IMR-90 (cell line): Measurements from ENCODE around the gene PARD3. TPM values are rescaled to one million over a fixed set of nuclear protein-coding genes. Genes with fewer than 3 reads are reported as not detected.

Experiments used
- ATAC-seq: fragments of 200-7000 bp; cut with Tn5 transposase; 2 replicates; pipeline ENCODE4 v1.9.1; 2020; ENCODE audit warnings: low read depth, mild to moderate bottlenecking, moderate library complexity
- BruUV-seq: library from RNA; stranded (reverse); fragments of 400-500 nt; replicated peaks from 2 replicates; lab custom pipeline; 2021; lab: Mats Ljungman, UMichigan
- CTCF ChIA-PET: fragments of 300-600 bp; formaldehyde crosslinking; extraction: SDS; loops from one replicate; lab custom pipeline; 2021; ENCODE audit warnings: antibody characterized with exemption; lab: Yijun Ruan, JAX
- POLR2A ChIA-PET: fragments of 300-600 bp; sonication (Branson Sonifier 250); formaldehyde crosslinking; loops from one replicate; lab custom pipeline; 2022; ENCODE audit warnings: antibody characterized with exemption; ENCODE audit not compliant: unreplicated experiment; lab: Charles Lee
- DNase-seq: peaks from one replicate; pipeline ENCODE4 v3.0.0; 2013
- H2AFZ ChIP-seq: replicated peaks from 2 replicates; pipeline ENCODE3; 2013; ENCODE audit warnings: low read length, mild to moderate bottlenecking; ENCODE audit not compliant: poor library complexity
- H2AK5ac ChIP-seq: 2 replicates; pipeline ENCODE4 v1.6.1; 2013; ENCODE audit warnings: low read depth, low read length, inconsistent platforms
- H2AK9ac ChIP-seq: replicated peaks from 2 replicates; pipeline ENCODE3; 2013; ENCODE audit warnings: mild to moderate bottlenecking, low read depth, low read length, moderate library complexity; ENCODE audit not compliant: poor library complexity
- H2BK120ac ChIP-seq: 2 replicates; pipeline ENCODE4 v1.6.1; 2013; ENCODE audit warnings: low read depth, low read length, inconsistent platforms
- H2BK15ac ChIP-seq: 3 replicates; pipeline ENCODE4 v1.6.1; 2013; ENCODE audit warnings: low read depth, low read length, inconsistent platforms
- H2BK20ac ChIP-seq: 2 replicates; pipeline ENCODE4 v1.6.1; 2013; ENCODE audit warnings: low read depth, mild to moderate bottlenecking, inconsistent platforms, low read length, moderate library complexity
- H2BK5ac ChIP-seq: 2 replicates; pipeline ENCODE4 v1.6.1; 2013; ENCODE audit warnings: mild to moderate bottlenecking, low read depth, low read length, inconsistent platforms; ENCODE audit not compliant: poor library complexity, severe bottlenecking
- H3K14ac ChIP-seq: replicated peaks from 2 replicates; pipeline ENCODE4 v1.6.1; 2013; ENCODE audit warnings: low read depth, low read length, inconsistent platforms
- H3K18ac ChIP-seq: 2 replicates; pipeline ENCODE4 v1.6.1; 2013; ENCODE audit warnings: low read depth, low read length, control low read depth
- H3K23ac ChIP-seq: 2 replicates; pipeline ENCODE4 v1.6.1; 2013; ENCODE audit warnings: low read depth, low read length, inconsistent platforms
- H3K27ac ChIP-seq: 2 replicates; pipeline ENCODE4 v1.5.1; 2013; ENCODE audit warnings: mild to moderate bottlenecking, control low read depth, low read length; ENCODE audit not compliant: insufficient read depth
- H3K27me3 ChIP-seq: 2 replicates; pipeline ENCODE4 v1.6.1; 2013; ENCODE audit warnings: low read length; ENCODE audit not compliant: control insufficient read depth, insufficient read depth
- H3K36me3 ChIP-seq: 2 replicates; pipeline ENCODE4 v1.6.1; 2013; ENCODE audit warnings: low read length, mixed read lengths; ENCODE audit not compliant: control insufficient read depth, insufficient read depth
- H3K4ac ChIP-seq: 2 replicates; pipeline ENCODE4 v1.6.1; 2013; ENCODE audit warnings: low read depth, low read length, inconsistent platforms
- H3K4me1 ChIP-seq: 2 replicates; pipeline ENCODE4 v1.6.1; 2013; ENCODE audit warnings: low read length, mixed read lengths; ENCODE audit not compliant: control insufficient read depth, insufficient read depth
- H3K4me2 ChIP-seq: 2 replicates; pipeline ENCODE4 v1.6.1; 2013; ENCODE audit warnings: low read depth, mild to moderate bottlenecking, control low read depth, low read length, moderate library complexity
- H3K4me3 ChIP-seq: 2 replicates; pipeline ENCODE4 v1.5.1; 2013; ENCODE audit warnings: low read depth, mild to moderate bottlenecking, control low read depth, low read length, moderate library complexity; ENCODE audit not compliant: insufficient read depth
- H3K56ac ChIP-seq: 2 replicates; pipeline ENCODE4 v1.6.1; 2013; ENCODE audit warnings: low read length, inconsistent platforms; ENCODE audit not compliant: insufficient read depth; ENCODE audit errors: extremely low read depth
- H3K79me1 ChIP-seq, 2 experiments: 2 replicates each; pipeline ENCODE4 v1.6.1; 2013; ENCODE audit warnings: low read length in 2 of 2, inconsistent platforms in 1 of 2, low read depth in 1 of 2
- H3K9ac ChIP-seq: 2 replicates; pipeline ENCODE4 v1.6.1; 2013; ENCODE audit warnings: low read depth, low read length, control low read depth
- H3K9me1 ChIP-seq: 2 replicates; pipeline ENCODE4 v1.6.1; 2013; ENCODE audit warnings: low read length, inconsistent platforms; ENCODE audit not compliant: insufficient read depth
- H3K9me3 ChIP-seq: 2 replicates; pipeline ENCODE4 v1.6.1; 2013; ENCODE audit warnings: low read length; ENCODE audit not compliant: control insufficient read depth, insufficient read depth
- H4K20me1 ChIP-seq: 2 replicates; pipeline ENCODE4 v1.6.1; 2013; ENCODE audit warnings: low read length, inconsistent platforms; ENCODE audit not compliant: insufficient read depth
- H4K5ac ChIP-seq: 2 replicates; pipeline ENCODE4 v1.6.1; 2013; ENCODE audit warnings: mild to moderate bottlenecking, low read depth, low read length, control low read depth
- H4K8ac ChIP-seq, 2 experiments: 2 replicates each; pipeline ENCODE4 v1.6.1; 2013; ENCODE audit warnings: low read depth in 2 of 2, low read length in 2 of 2, control low read depth in 1 of 2, inconsistent platforms in 1 of 2
- H4K91ac ChIP-seq: 2 replicates; pipeline ENCODE4 v1.6.1; 2013; ENCODE audit warnings: low read depth, low read length, inconsistent platforms; ENCODE audit not compliant: insufficient read depth
- CEBPB ChIP-seq: IDR thresholded peaks from 2 replicates; pipeline ENCODE4 v1.6.1; 2012; ENCODE audit warnings: low read depth, low read length, improper control_type of control experiment
- FOS ChIP-seq: fragments of 150-350 bp; IDR thresholded peaks from 2 replicates; pipeline ENCODE4 v1.6.1; 2016; ENCODE audit warnings: low read depth, low read length
- MAFK ChIP-seq: IDR thresholded peaks from 2 replicates; pipeline ENCODE4 v1.6.1; 2012; ENCODE audit warnings: low read depth, low read length, improper control_type of control experiment
- MAZ ChIP-seq: IDR thresholded peaks from 2 replicates; pipeline ENCODE4 v1.6.1; 2012; ENCODE audit warnings: low read depth, mild to moderate bottlenecking, low read length, improper control_type of control experiment, moderate library complexity, borderline replicate concordance
- MXI1 ChIP-seq: IDR thresholded peaks from 2 replicates; pipeline ENCODE4 v1.6.1; 2012; ENCODE audit warnings: low read depth, mild to moderate bottlenecking, low read length, moderate library complexity, borderline replicate concordance
- NFE2L2 ChIP-seq: fragments of 150-350 bp; IDR thresholded peaks from 2 replicates; pipeline ENCODE4 v1.6.1; 2016; ENCODE audit warnings: low read depth, mild to moderate bottlenecking, low read length
- POLR2A ChIP-seq: IDR thresholded peaks from 2 replicates; pipeline ENCODE4 v1.6.1; 2012; ENCODE audit warnings: mild to moderate bottlenecking, low read depth, low read length
- RAD21 ChIP-seq: IDR thresholded peaks from 2 replicates; pipeline ENCODE4 v1.6.1; 2012; ENCODE audit warnings: low read length, improper control_type of control experiment
- RCOR1 ChIP-seq: IDR thresholded peaks from 2 replicates; pipeline ENCODE4 v1.6.1; 2012; ENCODE audit warnings: mild to moderate bottlenecking, low read length, improper control_type of control experiment; ENCODE audit not compliant: insufficient replicate concordance
- SMC3 ChIP-seq: fragments of 150-350 bp; IDR thresholded peaks from 2 replicates; pipeline ENCODE4 v1.6.1; 2016; ENCODE audit warnings: low read depth, mild to moderate bottlenecking, antibody characterized with exemption, low read length, moderate library complexity
- WGBS, 2 experiments: methylation state at CpG; one replicate each; pipeline versions ENCODE4 v1.1.5 to v1.1.7; 2013; ENCODE audit warnings: missing lambda C conversion rate in 2 of 2; ENCODE audit not compliant: insufficient read length in 1 of 2; ENCODE audit errors: extremely low coverage in 2 of 2; 5-methylcytosine and 5-hydroxymethylcytosine counted together
- dilution Hi-C: fragments of 300-500 bp; cut with HindIII; formaldehyde crosslinking; loops from one replicate; pipeline ENCODE4 v1.14.3; 2018; ENCODE audit warnings: low sequenced_read_pairs; ENCODE audit not compliant: unreplicated experiment
- in situ Hi-C: fragments of 300-500 bp; cut with MboI; formaldehyde crosslinking; loops from 3 replicates; pipeline ENCODE4 v1.14.3; 2019; ENCODE audit warnings: low sequenced_read_pairs, inconsistent platforms, mixed read lengths
- intact Hi-C: fragments of 100-400 bp; cut with micrococcal nuclease; formaldehyde crosslinking; loops from 2 replicates; pipeline ENCODE4 v1.10.0; 2022
- polyA plus RNA-seq, 3 experiments: library from polyadenylated mRNA; depleted of rRNA; stranded (reverse); fragments of >200 nt; gene quantifications; 2 replicates each; pipeline ENCODE4 v1.2.3, GENCODE V29; 2012; ENCODE audit warnings: low replicate concordance in 1 of 3
- total RNA-seq: library from RNA; depleted of rRNA; stranded (reverse); fragments of >200 nt; gene quantifications from 2 replicates; pipeline ENCODE4 v1.2.3, GENCODE V29; 2012
- TF ChIP-seq, protein P1 (sequence below): fragments of 150-350 bp; IDR thresholded peaks from 2 replicates; pipeline ENCODE4 v1.6.1; 2017; ENCODE audit warnings: mild to moderate bottlenecking, antibody characterized with exemption, low read length, low read depth
- TF ChIP-seq, protein P2 (sequence below): fragments of 150-350 bp; IDR thresholded peaks from 2 replicates; pipeline ENCODE4 v1.6.1; 2016; ENCODE audit warnings: low read depth, mild to moderate bottlenecking, low read length, moderate library complexity, borderline replicate concordance
- TF ChIP-seq, protein P3 (sequence below): conservative IDR thresholded peaks from 2 replicates; pipeline ENCODE4 v1.5.1; 2012; ENCODE audit warnings: mild to moderate bottlenecking, low read depth, low read length, improper control_type of control experiment

PARD3 gene
- total and polyA plus RNA-seq, 2 of the 4 experiments (the other 2 are of a cell fraction): 14.6 to 37.5 TPM

DNA sequence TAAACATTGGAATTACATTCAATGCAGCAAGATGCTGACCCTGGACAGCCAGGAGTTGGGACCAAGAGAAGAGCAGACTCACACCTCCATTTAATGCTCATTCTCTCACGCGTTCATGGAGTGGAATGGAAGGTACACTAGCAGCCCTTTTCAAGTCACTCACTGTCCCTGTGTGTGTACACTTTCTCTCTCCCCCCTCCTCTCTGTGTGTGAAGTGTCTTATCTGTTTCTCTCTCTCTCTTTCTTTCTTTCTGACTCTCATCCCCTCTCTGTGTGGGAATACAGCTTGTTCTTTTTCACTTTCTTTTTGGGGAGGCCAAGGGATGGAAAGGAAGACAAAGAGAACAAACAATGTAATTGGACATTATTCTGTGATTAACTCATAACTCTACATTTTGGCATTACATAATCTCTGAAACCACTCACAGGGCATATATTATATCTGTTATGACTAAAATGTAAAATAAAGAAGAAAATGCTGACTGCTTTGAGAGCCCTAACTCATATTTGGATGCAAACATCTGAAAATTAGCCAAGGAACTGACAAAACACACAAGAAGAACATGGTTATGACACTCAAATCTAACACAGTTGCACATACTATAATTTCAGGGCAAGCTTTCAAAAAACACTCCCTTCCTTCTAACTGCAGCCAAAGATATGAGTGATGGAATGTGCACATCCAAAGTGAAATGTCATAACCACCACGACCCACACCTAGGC is 188.8 kb downstream of the PARD3 start:
- Histone ChIP-seq H2BK15ac (no peak overlapping the region), H3K4me3 (no peak overlapping the region), H2AK5ac (no peak overlapping the region), H3K9me1 (peaks cover 17% of the 10 kb centered on the region; the same call in 1 of the 2 replicates), H3K27ac (no peak overlapping the region), H3K4me2 (no peak overlapping the region), H3K79me1 (peaks cover 6 to 19% of the 10 kb centered on the region in 2 experiments; a peak in 3 of 4 replicates), H3K9ac (no peak overlapping the region), H3K4ac (no peak overlapping the region), H3K14ac (no peak overlapping the region; the same call in 1 of the 2 replicates), H4K91ac (no peak overlapping the region), H3K23ac (no peak overlapping the region), H4K5ac (no peak overlapping the region), H3K36me3 (no peaks in the 10 kb centered on the region), H4K20me1 (no peaks in the 10 kb centered on the region; the same call in 1 of the 2 replicates), H2AK9ac (no peak overlapping the region), H4K8ac (no peak overlapping the region), H3K18ac (no peak overlapping the region), H3K9me3 (no peaks in the 10 kb centered on the region), H3K4me1 (no peaks in the 10 kb centered on the region), H2BK120ac (no peak overlapping the region), H2AFZ (no peak overlapping the region), H3K56ac (no peak overlapping the region), H3K27me3 (no peaks in the 10 kb centered on the region), H2BK5ac (no peak overlapping the region), H2BK20ac (no peak overlapping the region)
- no peak for TF ChIP-seq MAFK
- TF ChIP-seq MXI1: no peak
- no peak for TF ChIP-seq RAD21
- TF ChIP-seq MAZ: no peak
- TF ChIP-seq NFE2L2: no peak
- TF ChIP-seq, protein P1, sequence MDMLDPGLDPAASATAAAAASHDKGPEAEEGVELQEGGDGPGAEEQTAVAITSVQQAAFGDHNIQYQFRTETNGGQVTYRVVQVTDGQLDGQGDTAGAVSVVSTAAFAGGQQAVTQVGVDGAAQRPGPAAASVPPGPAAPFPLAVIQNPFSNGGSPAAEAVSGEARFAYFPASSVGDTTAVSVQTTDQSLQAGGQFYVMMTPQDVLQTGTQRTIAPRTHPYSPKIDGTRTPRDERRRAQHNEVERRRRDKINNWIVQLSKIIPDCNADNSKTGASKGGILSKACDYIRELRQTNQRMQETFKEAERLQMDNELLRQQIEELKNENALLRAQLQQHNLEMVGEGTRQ: no peak
- TF ChIP-seq POLR2A: no peak
- TF ChIP-seq, protein P2, sequence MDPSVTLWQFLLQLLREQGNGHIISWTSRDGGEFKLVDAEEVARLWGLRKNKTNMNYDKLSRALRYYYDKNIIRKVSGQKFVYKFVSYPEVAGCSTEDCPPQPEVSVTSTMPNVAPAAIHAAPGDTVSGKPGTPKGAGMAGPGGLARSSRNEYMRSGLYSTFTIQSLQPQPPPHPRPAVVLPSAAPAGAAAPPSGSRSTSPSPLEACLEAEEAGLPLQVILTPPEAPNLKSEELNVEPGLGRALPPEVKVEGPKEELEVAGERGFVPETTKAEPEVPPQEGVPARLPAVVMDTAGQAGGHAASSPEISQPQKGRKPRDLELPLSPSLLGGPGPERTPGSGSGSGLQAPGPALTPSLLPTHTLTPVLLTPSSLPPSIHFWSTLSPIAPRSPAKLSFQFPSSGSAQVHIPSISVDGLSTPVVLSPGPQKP: no peak
- no peak for TF ChIP-seq RCOR1
- no peak for TF ChIP-seq SMC3
- no peak for TF ChIP-seq FOS
- TF ChIP-seq, protein P3, sequence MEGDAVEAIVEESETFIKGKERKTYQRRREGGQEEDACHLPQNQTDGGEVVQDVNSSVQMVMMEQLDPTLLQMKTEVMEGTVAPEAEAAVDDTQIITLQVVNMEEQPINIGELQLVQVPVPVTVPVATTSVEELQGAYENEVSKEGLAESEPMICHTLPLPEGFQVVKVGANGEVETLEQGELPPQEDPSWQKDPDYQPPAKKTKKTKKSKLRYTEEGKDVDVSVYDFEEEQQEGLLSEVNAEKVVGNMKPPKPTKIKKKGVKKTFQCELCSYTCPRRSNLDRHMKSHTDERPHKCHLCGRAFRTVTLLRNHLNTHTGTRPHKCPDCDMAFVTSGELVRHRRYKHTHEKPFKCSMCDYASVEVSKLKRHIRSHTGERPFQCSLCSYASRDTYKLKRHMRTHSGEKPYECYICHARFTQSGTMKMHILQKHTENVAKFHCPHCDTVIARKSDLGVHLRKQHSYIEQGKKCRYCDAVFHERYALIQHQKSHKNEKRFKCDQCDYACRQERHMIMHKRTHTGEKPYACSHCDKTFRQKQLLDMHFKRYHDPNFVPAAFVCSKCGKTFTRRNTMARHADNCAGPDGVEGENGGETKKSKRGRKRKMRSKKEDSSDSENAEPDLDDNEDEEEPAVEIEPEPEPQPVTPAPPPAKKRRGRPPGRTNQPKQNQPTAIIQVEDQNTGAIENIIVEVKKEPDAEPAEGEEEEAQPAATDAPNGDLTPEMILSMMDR: no peak
- no peak for TF ChIP-seq CEBPB
- no peak for DNase-seq
- in situ Hi-C loops (loop anchor here (25.0 kb wide), 1 partner anchor 839 kb away; no protein-coding TSS in a partner anchor), intact Hi-C loops (loop anchor here (10.0 kb wide), 1 partner anchor 252 kb away; no protein-coding TSS in a partner anchor), dilution Hi-C loops (no loop called here)
- ChIA-PET POLR2A (no interaction called here), CTCF (interaction anchor here (1.2 kb wide), 1 partner anchor 14 kb away, joined by 3 read pairs; no protein-coding TSS in a partner anchor)
- WGBS, 2 experiments: no CpG with 5 or more reads among the region's 3 CpGs
- ATAC-seq: no peak
- BruUV-seq: no TSS peak
